HepG2 (cell line): Measurements from ENCODE around the gene LHPP. TPM values are rescaled to one million over a fixed set of nuclear protein-coding genes. Genes with fewer than 3 reads are reported as not detected.

Experiments
- ATAC-seq: fragments of 200-7000 bp; cut with Tn5 transposase; 3 replicates; pipeline ENCODE4 v1.9.1; 2020; ENCODE audit warnings: mild to moderate bottlenecking, moderate library complexity
- BruUV-seq: library from RNA; stranded (reverse); fragments of 400-500 nt; replicated peaks from 2 replicates; lab custom pipeline; 2021; lab: Mats Ljungman, UMichigan
- CTCF ChIA-PET: fragments of 300-600 bp; formaldehyde crosslinking; extraction: SDS; loops from one replicate; lab custom pipeline; 2021; ENCODE audit warnings: low total read pairs, inconsistent platforms, low intra/inter-chr PET ratio; lab: Yijun Ruan, JAX
- POLR2A ChIA-PET: fragments of 350-600 bp; sonication (Branson Sonifier 250); formaldehyde crosslinking; loops from one replicate; lab custom pipeline; 2020; ENCODE audit warnings: antibody characterized with exemption, inconsistent platforms; lab: Yijun Ruan, JAX
- DNase-seq: peaks from one replicate; pipeline ENCODE4 v3.0.0-alpha.2; 2015; ENCODE audit warnings: low spot score
- FAIRE-seq: peaks from 3 replicates; lab custom pipeline; 2011; peaks lifted over from hg19 to GRCh38; lab: Jason Lieb, UNC
- H2AFZ ChIP-seq: one replicate; pipeline ENCODE4 v1.6.1; 2011; ENCODE audit warnings: low read length, inconsistent platforms
- H3K27ac ChIP-seq: fragments of 300-600 bp; 3 replicates; pipeline ENCODE4 v1.8.0; 2011; ENCODE audit warnings: mixed run types, mild to moderate bottlenecking, mixed read lengths, low read length, inconsistent platforms; ENCODE audit not compliant: insufficient read depth; ENCODE audit errors: extremely low read length
- H3K27me3 ChIP-seq, 2 experiments: fragments of 200-600 bp in 1 of 2; 2 replicates in 1 of 2; 3 replicates in 1 of 2; pipeline versions ENCODE4 v1.6.0 to v1.8.0; 2011; ENCODE audit warnings: low read length in 2 of 2, mild to moderate bottlenecking in 2 of 2, moderate library complexity in 2 of 2, inconsistent platforms in 1 of 2; ENCODE audit not compliant: insufficient read depth in 2 of 2, control insufficient read depth in 1 of 2
- H3K36me3 ChIP-seq, 2 experiments: fragments of 200-600 bp in 1 of 2; replicated peaks in 1 of 2; 2 replicates in 1 of 2; 3 replicates in 1 of 2; pipeline versions ENCODE4 v1.5.1 to v1.8.0; 2011; ENCODE audit warnings: low read length in 2 of 2, inconsistent platforms in 1 of 2; ENCODE audit not compliant: insufficient read depth in 2 of 2, control insufficient read depth in 1 of 2
- H3K4me1 ChIP-seq: 2 replicates; pipeline ENCODE4 v1.5.1; 2012; ENCODE audit warnings: low read length, inconsistent platforms; ENCODE audit not compliant: insufficient read depth
- H3K4me2 ChIP-seq: 2 replicates; pipeline ENCODE4 v1.6.0; 2011; ENCODE audit warnings: low read depth, low read length, inconsistent platforms
- H3K4me3 ChIP-seq, 3 experiments: fragments of 200-600 bp in 1 of 3; sonication (generic), shearing (Covaris generic) in 1 of 3; replicated peaks in 1 of 3; 2 replicates each; pipeline ENCODE4 v1.5.1; 2011 to 2016; ENCODE audit warnings: low read length in 3 of 3, inconsistent platforms in 2 of 3, low read depth in 2 of 3, mild to moderate bottlenecking in 2 of 3, control low read depth in 1 of 3, mixed read lengths in 1 of 3; ENCODE audit not compliant: insufficient read depth in 1 of 3
- H3K79me2 ChIP-seq: one replicate; pipeline ENCODE4 v1.6.1; 2011; ENCODE audit warnings: low read length, inconsistent platforms; ENCODE audit not compliant: insufficient read depth
- H3K9ac ChIP-seq: 2 replicates; pipeline ENCODE4 v1.6.0; 2011; ENCODE audit warnings: mild to moderate bottlenecking, low read depth, low read length, inconsistent platforms; ENCODE audit not compliant: insufficient read depth
- H3K9me3 ChIP-seq: 2 replicates; pipeline ENCODE4 v1.5.1; 2012; ENCODE audit warnings: mild to moderate bottlenecking, low read length
- H4K20me1 ChIP-seq: 2 replicates; pipeline ENCODE4 v1.6.0; 2011; ENCODE audit warnings: inconsistent platforms, mild to moderate bottlenecking, low read length, moderate library complexity; ENCODE audit not compliant: insufficient read depth
- ARID2 ChIP-seq: sonication (generic); formaldehyde crosslinking; IDR thresholded peaks from 2 replicates; pipeline ENCODE4 v1.8.1; 2022; ENCODE audit warnings: mild to moderate bottlenecking, missing genetic modification reagents, borderline replicate concordance
- ETV5 ChIP-seq: IDR thresholded peaks from 2 replicates; pipeline ENCODE4 v1.6.1; 2018; ENCODE audit warnings: missing biosample characterization, missing genetic modification reagents, inconsistent platforms, borderline replicate concordance
- KDM5B ChIP-seq: sonication (generic); formaldehyde crosslinking; IDR thresholded peaks from 2 replicates; pipeline ENCODE4 v1.4.0; 2020; ENCODE audit warnings: missing genetic modification reagents, mild to moderate bottlenecking, borderline replicate concordance
- MED8 ChIP-seq: sonication (generic); formaldehyde crosslinking; IDR thresholded peaks from 2 replicates; pipeline ENCODE4 v1.8.1; 2023; ENCODE audit warnings: mild to moderate bottlenecking, missing genetic modification reagents; ENCODE audit not compliant: insufficient replicate concordance
- SRF ChIP-seq: IDR thresholded peaks from 2 replicates; pipeline ENCODE4 v1.6.1; 2011; ENCODE audit warnings: mild to moderate bottlenecking, low read depth, low read length, moderate library complexity
- STAT5B ChIP-seq: sonication (generic); formaldehyde crosslinking; IDR thresholded peaks from 2 replicates; pipeline ENCODE4 v1.4.0; 2020; ENCODE audit warnings: missing genetic modification reagents
- ZNF709 ChIP-seq: sonication (generic); formaldehyde crosslinking; IDR thresholded peaks from 2 replicates; pipeline ENCODE4 v1.5.0; 2020; ENCODE audit warnings: mild to moderate bottlenecking, missing genetic modification reagents
- WGBS: methylation state at CpG from one replicate; pipeline ENCODE4 v1.1.6; 2017; ENCODE audit warnings: low lambda C conversion rate; 5-methylcytosine and 5-hydroxymethylcytosine counted together
- in situ Hi-C: cut with HindIII; loops from 2 replicates; pipeline ENCODE4 v1.10.0; 2017; ENCODE audit warnings: low pct_unique_long_range_greater_than_20kb; ENCODE audit not compliant: extremely low pct_ligation_motif_present
- intact Hi-C: fragments of 100-400 bp; cut with micrococcal nuclease; formaldehyde crosslinking; loops from one replicate; pipeline ENCODE4 v1.10.0; 2022; ENCODE audit not compliant: unreplicated experiment
- polyA plus RNA-seq, 8 experiments: library from polyadenylated mRNA; depleted of rRNA in 3 of 8; stranded (reverse) in 7 of 8; unstranded in 1 of 8; fragments of >200 nt; fragmentation: Illumina TruSeq in 4 of 8; extraction: Trizol in 4 of 8; gene quantifications; 2 replicates each; pipeline versions ENCODE4 v1.2.1 to v1.2.3, GENCODE V29; 2011 to 2016; ENCODE audit warnings: low read depth in 4 of 8, missing spikeins in 1 of 8, mixed read lengths in 1 of 8; ENCODE audit not compliant: insufficient read depth in 1 of 8
- total RNA-seq, 5 experiments: library from RNA; depleted of rRNA; stranded (reverse); fragments of >200 nt; fragmentation: Illumina TruSeq; extraction: Trizol; gene quantifications; 2 replicates each; pipeline ENCODE4 v1.2.3, GENCODE V29; 2016; ENCODE audit warnings: low read depth in 1 of 5
- TF ChIP-seq, protein P1 (sequence below): IDR thresholded peaks from 2 replicates; pipeline ENCODE4 v1.4.0; 2020; ENCODE audit warnings: mild to moderate bottlenecking, missing genetic modification reagents
- TF ChIP-seq, protein P2 (sequence below): sonication (generic); formaldehyde crosslinking; IDR thresholded peaks from 2 replicates; pipeline ENCODE4 v1.5.1; 2020; ENCODE audit warnings: missing genetic modification reagents, mild to moderate bottlenecking, borderline replicate concordance
- TF ChIP-seq, protein P3 (sequence below): sonication (generic); formaldehyde crosslinking; IDR thresholded peaks from 2 replicates; pipeline ENCODE4 v1.4.0; 2020; ENCODE audit warnings: low read depth, mild to moderate bottlenecking, missing genetic modification reagents

Gene LHPP
- total and polyA plus RNA-seq, 2 of the 13 experiments (the other 11 are each of a cell fraction or from before 2014, with no cell fraction given), result 5.2 to 13.1 TPM

DNA sequence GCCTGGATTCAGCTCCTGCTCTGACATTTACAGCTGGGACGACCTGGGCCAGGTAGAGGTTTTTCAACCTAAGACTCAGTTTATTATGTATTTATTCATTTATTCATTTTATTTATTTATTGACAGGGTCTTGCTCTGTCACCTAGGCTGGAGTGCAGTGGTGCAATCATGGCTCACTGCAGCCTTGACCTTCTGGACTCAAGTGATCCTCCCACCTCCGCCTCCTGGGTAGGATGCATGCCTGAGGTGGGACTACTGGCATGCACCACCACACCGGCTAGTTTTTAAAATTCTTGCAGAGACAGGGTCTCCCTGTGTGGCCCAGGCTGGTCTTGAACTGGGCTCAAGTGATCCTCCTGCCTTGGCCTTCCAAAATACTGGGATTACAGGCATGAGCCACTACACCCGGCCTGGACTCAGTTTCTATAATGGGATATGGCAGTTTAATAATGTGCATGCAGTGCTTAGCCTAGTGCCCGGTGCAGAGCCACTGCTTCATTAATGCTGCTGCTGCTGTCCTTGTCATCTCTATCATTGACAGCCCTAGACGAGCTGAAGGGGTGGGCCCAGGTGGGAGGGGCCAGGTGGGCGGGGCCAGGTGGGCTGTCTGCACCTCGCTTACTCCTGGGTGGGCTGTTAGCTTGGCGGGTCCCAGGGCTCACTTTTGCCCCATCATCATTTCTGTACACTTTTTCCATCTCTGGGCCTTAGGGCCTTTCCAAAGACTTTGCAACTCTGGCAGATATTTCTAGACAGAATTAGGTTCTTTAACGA lies 92.6 kb downstream of the LHPP start (continued):
- TF ChIP-seq, protein P1, sequence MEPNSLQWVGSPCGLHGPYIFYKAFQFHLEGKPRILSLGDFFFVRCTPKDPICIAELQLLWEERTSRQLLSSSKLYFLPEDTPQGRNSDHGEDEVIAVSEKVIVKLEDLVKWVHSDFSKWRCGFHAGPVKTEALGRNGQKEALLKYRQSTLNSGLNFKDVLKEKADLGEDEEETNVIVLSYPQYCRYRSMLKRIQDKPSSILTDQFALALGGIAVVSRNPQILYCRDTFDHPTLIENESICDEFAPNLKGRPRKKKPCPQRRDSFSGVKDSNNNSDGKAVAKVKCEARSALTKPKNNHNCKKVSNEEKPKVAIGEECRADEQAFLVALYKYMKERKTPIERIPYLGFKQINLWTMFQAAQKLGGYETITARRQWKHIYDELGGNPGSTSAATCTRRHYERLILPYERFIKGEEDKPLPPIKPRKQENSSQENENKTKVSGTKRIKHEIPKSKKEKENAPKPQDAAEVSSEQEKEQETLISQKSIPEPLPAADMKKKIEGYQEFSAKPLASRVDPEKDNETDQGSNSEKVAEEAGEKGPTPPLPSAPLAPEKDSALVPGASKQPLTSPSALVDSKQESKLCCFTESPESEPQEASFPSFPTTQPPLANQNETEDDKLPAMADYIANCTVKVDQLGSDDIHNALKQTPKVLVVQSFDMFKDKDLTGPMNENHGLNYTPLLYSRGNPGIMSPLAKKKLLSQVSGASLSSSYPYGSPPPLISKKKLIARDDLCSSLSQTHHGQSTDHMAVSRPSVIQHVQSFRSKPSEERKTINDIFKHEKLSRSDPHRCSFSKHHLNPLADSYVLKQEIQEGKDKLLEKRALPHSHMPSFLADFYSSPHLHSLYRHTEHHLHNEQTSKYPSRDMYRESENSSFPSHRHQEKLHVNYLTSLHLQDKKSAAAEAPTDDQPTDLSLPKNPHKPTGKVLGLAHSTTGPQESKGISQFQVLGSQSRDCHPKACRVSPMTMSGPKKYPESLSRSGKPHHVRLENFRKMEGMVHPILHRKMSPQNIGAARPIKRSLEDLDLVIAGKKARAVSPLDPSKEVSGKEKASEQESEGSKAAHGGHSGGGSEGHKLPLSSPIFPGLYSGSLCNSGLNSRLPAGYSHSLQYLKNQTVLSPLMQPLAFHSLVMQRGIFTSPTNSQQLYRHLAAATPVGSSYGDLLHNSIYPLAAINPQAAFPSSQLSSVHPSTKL (CRISPR knock-in tag), result peak; percentile 51
- TF ChIP-seq ETV5, result peak; percentile 16; the same call in 1 of the 2 replicates
- TF ChIP-seq ZNF709 (CRISPR knock-in tag), result no peak
- TF ChIP-seq, protein P2, sequence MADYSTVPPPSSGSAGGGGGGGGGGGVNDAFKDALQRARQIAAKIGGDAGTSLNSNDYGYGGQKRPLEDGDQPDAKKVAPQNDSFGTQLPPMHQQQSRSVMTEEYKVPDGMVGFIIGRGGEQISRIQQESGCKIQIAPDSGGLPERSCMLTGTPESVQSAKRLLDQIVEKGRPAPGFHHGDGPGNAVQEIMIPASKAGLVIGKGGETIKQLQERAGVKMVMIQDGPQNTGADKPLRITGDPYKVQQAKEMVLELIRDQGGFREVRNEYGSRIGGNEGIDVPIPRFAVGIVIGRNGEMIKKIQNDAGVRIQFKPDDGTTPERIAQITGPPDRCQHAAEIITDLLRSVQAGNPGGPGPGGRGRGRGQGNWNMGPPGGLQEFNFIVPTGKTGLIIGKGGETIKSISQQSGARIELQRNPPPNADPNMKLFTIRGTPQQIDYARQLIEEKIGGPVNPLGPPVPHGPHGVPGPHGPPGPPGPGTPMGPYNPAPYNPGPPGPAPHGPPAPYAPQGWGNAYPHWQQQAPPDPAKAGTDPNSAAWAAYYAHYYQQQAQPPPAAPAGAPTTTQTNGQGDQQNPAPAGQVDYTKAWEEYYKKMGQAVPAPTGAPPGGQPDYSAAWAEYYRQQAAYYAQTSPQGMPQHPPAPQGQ, result no peak

DNA sequence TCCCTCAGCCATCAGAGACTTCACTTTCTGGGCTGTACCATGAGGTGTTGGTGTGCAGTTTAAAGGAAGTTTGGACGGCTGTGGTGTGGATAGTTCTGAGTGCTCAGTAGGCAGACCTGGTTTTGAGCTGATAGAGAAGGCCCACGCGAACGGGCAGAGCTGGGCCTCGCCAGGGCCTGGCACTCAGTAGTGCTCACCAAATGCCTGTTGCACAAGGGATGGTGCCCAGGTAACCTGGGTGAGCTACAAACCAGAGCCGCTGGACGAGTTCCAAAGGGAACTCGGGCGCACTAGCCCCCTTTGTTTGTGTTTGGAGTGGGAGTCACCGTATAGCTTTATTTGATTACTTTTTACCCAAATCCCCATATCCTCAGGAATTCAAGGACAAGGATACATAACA lies 95.5 kb downstream of the LHPP start:
- CTCF ChIA-PET, result no interaction called here
- DNase-seq, result no peak
- Histone ChIP-seq H3K9ac (no peak overlapping the region), H3K9me3 (no peaks in the 10 kb centered on the region), H2AFZ (no peak overlapping the region), H3K36me3 (no peaks in the 10 kb centered on the region), H3K79me2 (no peaks in the 10 kb centered on the region), H3K4me3 (no peak overlapping the region), H3K27me3 (no peaks in the 10 kb centered on the region), H4K20me1 (no peaks in the 10 kb centered on the region), H3K4me2 (no peak overlapping the region), H3K4me1 (peaks cover 22% of the 10 kb centered on the region), H3K27ac (no peak overlapping the region)
- in situ Hi-C loops (no loop called here), intact Hi-C loops (no loop called here)
- FAIRE-seq, result no peak
- ATAC-seq, result no peak
- POLR2A ChIA-PET, result no interaction called here
- WGBS, result 78% methylated on average over 7 of the region's 10 CpGs
- no peak for TF ChIP-seq STAT5B
- TF ChIP-seq, protein P3, sequence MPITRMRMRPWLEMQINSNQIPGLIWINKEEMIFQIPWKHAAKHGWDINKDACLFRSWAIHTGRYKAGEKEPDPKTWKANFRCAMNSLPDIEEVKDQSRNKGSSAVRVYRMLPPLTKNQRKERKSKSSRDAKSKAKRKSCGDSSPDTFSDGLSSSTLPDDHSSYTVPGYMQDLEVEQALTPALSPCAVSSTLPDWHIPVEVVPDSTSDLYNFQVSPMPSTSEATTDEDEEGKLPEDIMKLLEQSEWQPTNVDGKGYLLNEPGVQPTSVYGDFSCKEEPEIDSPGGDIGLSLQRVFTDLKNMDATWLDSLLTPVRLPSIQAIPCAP (CRISPR knock-in tag), result no peak
- TF ChIP-seq KDM5B, result no peak
- no peak for TF ChIP-seq SRF
- TF ChIP-seq ARID2 (CRISPR knock-in tag), result no peak
- no peak for TF ChIP-seq MED8 (CRISPR knock-in tag)
- no TSS peak for BruUV-seq
